WTC11 (cell line): ENCODE measurements around the gene CAMK2D. TPM values are rescaled to one million over a fixed set of nuclear protein-coding genes. Genes with fewer than 3 reads are reported as not detected.

ENCODE experiments used
- ATAC-seq: fragments of 200-7000 bp; cut with Tn5 transposase; 2 replicates; pipeline ENCODE4 v1.10.0; 2021; ENCODE audit warnings: mild to moderate bottlenecking, moderate library complexity
- CTCF ChIA-PET: fragments of 300-600 bp; sonication (Branson Sonifier 250); formaldehyde crosslinking; loops from one replicate; lab custom pipeline; 2021; ENCODE audit warnings: antibody characterized with exemption; lab: Charles Lee
- POLR2A ChIA-PET: fragments of 350-600 bp; sonication (Branson Sonifier 250); formaldehyde crosslinking; loops from one replicate; lab custom pipeline; 2021; ENCODE audit warnings: antibody characterized with exemption; lab: Charles Lee
- DNase-seq: peaks from one replicate; pipeline ENCODE4 v3.0.0; 2021; ENCODE audit warnings: low spot score
- H3K27ac Mint-ChIP-seq: 2 replicates; pipeline ENCODE4 v1.8.0; 2021; ENCODE audit warnings: mixed read lengths
- H3K27me3 Mint-ChIP-seq: 2 replicates; pipeline ENCODE4 v1.8.0; 2021; ENCODE audit warnings: low read depth, mild to moderate bottlenecking, moderate library complexity, mixed read lengths
- H3K36me3 Mint-ChIP-seq: 2 replicates; pipeline ENCODE4 v1.8.0; 2021; ENCODE audit warnings: mixed read lengths
- H3K4me1 Mint-ChIP-seq: 2 replicates; pipeline ENCODE4 v1.8.0; 2022; ENCODE audit warnings: mixed read lengths
- H3K4me3 Mint-ChIP-seq: 2 replicates; pipeline ENCODE4 v1.8.0; 2021; ENCODE audit warnings: mild to moderate bottlenecking, moderate library complexity, mixed read lengths
- H3K9me3 Mint-ChIP-seq: 2 replicates; pipeline ENCODE4 v1.8.0; 2021; ENCODE audit warnings: mixed read lengths
- ATF3 ChIP-seq: sonication (generic); formaldehyde crosslinking; conservative IDR thresholded peaks from 2 replicates; pipeline ENCODE4 v1.8.1; 2022; ENCODE audit warnings: mild to moderate bottlenecking, missing genetic modification reagents
- E2F1 ChIP-seq: sonication (generic); formaldehyde crosslinking; IDR thresholded peaks from 2 replicates; pipeline ENCODE4 v1.8.0; 2022; ENCODE audit warnings: mild to moderate bottlenecking, missing genetic modification reagents
- E2F4 ChIP-seq: sonication (generic); formaldehyde crosslinking; IDR thresholded peaks from 2 replicates; pipeline ENCODE4 v1.8.1; 2022; ENCODE audit warnings: low read depth, mild to moderate bottlenecking, moderate library complexity, missing genetic modification reagents, borderline replicate concordance
- MXD4 ChIP-seq: fragments of 250-450 bp; sonication (Bioruptor Pico); IDR thresholded peaks from 2 replicates; pipeline ENCODE4 v1.8.0; 2021; ENCODE audit warnings: mild to moderate bottlenecking, moderate library complexity, borderline replicate concordance
- MYBL2 ChIP-seq: sonication (generic); formaldehyde crosslinking; IDR thresholded peaks from 2 replicates; pipeline ENCODE4 v1.8.1; 2023; ENCODE audit warnings: mild to moderate bottlenecking, moderate library complexity, missing genetic modification reagents
- NFATC4 ChIP-seq: fragments of 250-450 bp; sonication (Bioruptor Pico); IDR thresholded peaks from 2 replicates; pipeline ENCODE4 v1.9.0; 2021; ENCODE audit warnings: mild to moderate bottlenecking
- NFE2L1 ChIP-seq: sonication (generic); formaldehyde crosslinking; IDR thresholded peaks from 2 replicates; pipeline ENCODE4 v1.8.1; 2023; ENCODE audit warnings: missing genetic modification reagents
- NR2C2 ChIP-seq: sonication (generic); formaldehyde crosslinking; IDR thresholded peaks from 2 replicates; pipeline ENCODE4 v1.8.0; 2022; ENCODE audit warnings: mild to moderate bottlenecking, missing genetic modification reagents
- PRDM15 ChIP-seq: sonication (generic); formaldehyde crosslinking; IDR thresholded peaks from 2 replicates; pipeline ENCODE4 v1.8.0; 2022; ENCODE audit warnings: missing genetic modification reagents
- SMAD3 ChIP-seq: sonication (generic); formaldehyde crosslinking; IDR thresholded peaks from 2 replicates; pipeline ENCODE4 v1.8.0; 2022; ENCODE audit warnings: missing genetic modification reagents, mild to moderate bottlenecking, borderline replicate concordance
- TEAD1 ChIP-seq: sonication (generic); formaldehyde crosslinking; IDR thresholded peaks from 2 replicates; pipeline ENCODE4 v1.8.0; 2022; ENCODE audit warnings: mild to moderate bottlenecking, missing genetic modification reagents
- TP53 ChIP-seq: sonication (generic); formaldehyde crosslinking; IDR thresholded peaks from 2 replicates; pipeline ENCODE4 v1.8.1; 2023; ENCODE audit warnings: mild to moderate bottlenecking, missing genetic modification reagents
- ZNF138 ChIP-seq: sonication (generic); formaldehyde crosslinking; conservative IDR thresholded peaks from 2 replicates; pipeline ENCODE4 v1.8.1; 2022; ENCODE audit warnings: mild to moderate bottlenecking, moderate library complexity, missing genetic modification reagents
- ZNF263 ChIP-seq: sonication (generic); formaldehyde crosslinking; IDR thresholded peaks from 2 replicates; pipeline ENCODE4 v1.8.1; 2022; ENCODE audit warnings: low read depth, mild to moderate bottlenecking, moderate library complexity, missing genetic modification reagents
- ZNF416 ChIP-seq: fragments of 250-450 bp; sonication (Bioruptor Pico); IDR thresholded peaks from 2 replicates; pipeline ENCODE4 v1.9.0; 2021; ENCODE audit warnings: mild to moderate bottlenecking, inconsistent platforms
- ZNF671 ChIP-seq: fragments of 250-450 bp; sonication (Bioruptor Pico); IDR thresholded peaks from 2 replicates; pipeline ENCODE4 v1.8.0; 2021; ENCODE audit warnings: mild to moderate bottlenecking
- total RNA-seq: library from RNA; stranded (reverse); gene quantifications from 3 replicates; pipeline ENCODE4 v1.2.3, GENCODE V29; 2021
- TF ChIP-seq, protein P1 (sequence below): sonication (generic); formaldehyde crosslinking; IDR thresholded peaks from 2 replicates; pipeline ENCODE4 v1.8.0; 2023; ENCODE audit warnings: missing genetic modification reagents
- TF ChIP-seq, protein P2 (sequence below): sonication (generic); formaldehyde crosslinking; IDR thresholded peaks from 2 replicates; pipeline ENCODE4 v1.8.1; 2023; ENCODE audit warnings: mild to moderate bottlenecking, missing genetic modification reagents, borderline replicate concordance
- TF ChIP-seq, protein P3 (sequence below): sonication (generic); formaldehyde crosslinking; IDR thresholded peaks from 2 replicates; pipeline ENCODE4 v1.8.1; 2023; ENCODE audit warnings: mild to moderate bottlenecking, missing genetic modification reagents, moderate library complexity
- TF ChIP-seq, protein P4 (sequence below): sonication (generic); formaldehyde crosslinking; IDR thresholded peaks from 2 replicates; pipeline ENCODE4 v1.8.1; 2022; ENCODE audit warnings: mild to moderate bottlenecking, moderate library complexity, missing genetic modification reagents

CAMK2D gene
- total RNA-seq, 1 experiment from 2014 or later, result 16.5 TPM

GRCh38 chr4:113635739-113636437 is 125.7 kb downstream of the CAMK2D start:
- no peaks in the 10 kb centered on the region for H3K9me3 Mint-ChIP-seq
- no peak for TF ChIP-seq ZNF416
- no peak for TF ChIP-seq NFE2L1
- no peak for TF ChIP-seq NR2C2 (CRISPR knock-in tag)
- TF ChIP-seq SMAD3, result no peak
- TF ChIP-seq, protein P1, sequence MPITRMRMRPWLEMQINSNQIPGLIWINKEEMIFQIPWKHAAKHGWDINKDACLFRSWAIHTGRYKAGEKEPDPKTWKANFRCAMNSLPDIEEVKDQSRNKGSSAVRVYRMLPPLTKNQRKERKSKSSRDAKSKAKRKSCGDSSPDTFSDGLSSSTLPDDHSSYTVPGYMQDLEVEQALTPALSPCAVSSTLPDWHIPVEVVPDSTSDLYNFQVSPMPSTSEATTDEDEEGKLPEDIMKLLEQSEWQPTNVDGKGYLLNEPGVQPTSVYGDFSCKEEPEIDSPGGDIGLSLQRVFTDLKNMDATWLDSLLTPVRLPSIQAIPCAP (CRISPR knock-in tag), result no peak
- TF ChIP-seq, protein P2, sequence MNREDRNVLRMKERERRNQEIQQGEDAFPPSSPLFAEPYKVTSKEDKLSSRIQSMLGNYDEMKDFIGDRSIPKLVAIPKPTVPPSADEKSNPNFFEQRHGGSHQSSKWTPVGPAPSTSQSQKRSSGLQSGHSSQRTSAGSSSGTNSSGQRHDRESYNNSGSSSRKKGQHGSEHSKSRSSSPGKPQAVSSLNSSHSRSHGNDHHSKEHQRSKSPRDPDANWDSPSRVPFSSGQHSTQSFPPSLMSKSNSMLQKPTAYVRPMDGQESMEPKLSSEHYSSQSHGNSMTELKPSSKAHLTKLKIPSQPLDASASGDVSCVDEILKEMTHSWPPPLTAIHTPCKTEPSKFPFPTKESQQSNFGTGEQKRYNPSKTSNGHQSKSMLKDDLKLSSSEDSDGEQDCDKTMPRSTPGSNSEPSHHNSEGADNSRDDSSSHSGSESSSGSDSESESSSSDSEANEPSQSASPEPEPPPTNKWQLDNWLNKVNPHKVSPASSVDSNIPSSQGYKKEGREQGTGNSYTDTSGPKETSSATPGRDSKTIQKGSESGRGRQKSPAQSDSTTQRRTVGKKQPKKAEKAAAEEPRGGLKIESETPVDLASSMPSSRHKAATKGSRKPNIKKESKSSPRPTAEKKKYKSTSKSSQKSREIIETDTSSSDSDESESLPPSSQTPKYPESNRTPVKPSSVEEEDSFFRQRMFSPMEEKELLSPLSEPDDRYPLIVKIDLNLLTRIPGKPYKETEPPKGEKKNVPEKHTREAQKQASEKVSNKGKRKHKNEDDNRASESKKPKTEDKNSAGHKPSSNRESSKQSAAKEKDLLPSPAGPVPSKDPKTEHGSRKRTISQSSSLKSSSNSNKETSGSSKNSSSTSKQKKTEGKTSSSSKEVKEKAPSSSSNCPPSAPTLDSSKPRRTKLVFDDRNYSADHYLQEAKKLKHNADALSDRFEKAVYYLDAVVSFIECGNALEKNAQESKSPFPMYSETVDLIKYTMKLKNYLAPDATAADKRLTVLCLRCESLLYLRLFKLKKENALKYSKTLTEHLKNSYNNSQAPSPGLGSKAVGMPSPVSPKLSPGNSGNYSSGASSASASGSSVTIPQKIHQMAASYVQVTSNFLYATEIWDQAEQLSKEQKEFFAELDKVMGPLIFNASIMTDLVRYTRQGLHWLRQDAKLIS (CRISPR knock-in tag), result no peak
- TF ChIP-seq ZNF138, result no peak
- TF ChIP-seq NFATC4 (CRISPR knock-in tag), result no peak
- TF ChIP-seq, all 79 proteins: peak for 0
- POLR2A ChIA-PET, result no interaction called here
- H3K27me3 Mint-ChIP-seq, result no peaks in the 10 kb centered on the region
- no peak overlapping the region for H3K4me3 Mint-ChIP-seq
- CTCF ChIA-PET, result interaction anchor here (1.0 to 1.9 kb wide), 2 partner anchors 11 to 88 kb away, joined by 3 to 5 read pairs; no protein-coding TSS in a partner anchor
- H3K4me1 Mint-ChIP-seq, result peaks cover 37% of the 10 kb centered on the region
- ATAC-seq (no peak), DNase-seq (no peak)
- no peaks in the 10 kb centered on the region for H3K36me3 Mint-ChIP-seq
- no peak overlapping the region for H3K27ac Mint-ChIP-seq

- H3K36me3 Mint-ChIP-seq, result no peaks in the 10 kb centered on the region
- POLR2A ChIA-PET, result no interaction called here
- no peak overlapping the region for H3K27ac Mint-ChIP-seq
- DNase-seq, result no peak
- H3K9me3 Mint-ChIP-seq, result no peaks in the 10 kb centered on the region
- no peak overlapping the region for H3K4me3 Mint-ChIP-seq
- H3K4me1 Mint-ChIP-seq, result peaks cover 21% of the 10 kb centered on the region
- CTCF ChIA-PET, result interaction anchor here (1.9 kb wide), 1 partner anchor 87 kb away, joined by 5 read pairs; no protein-coding TSS in a partner anchor
- ATAC-seq, result no peak
- H3K27me3 Mint-ChIP-seq, result no peaks in the 10 kb centered on the region
- TF ChIP-seq MYBL2 (CRISPR knock-in tag) (no peak), TEAD1 (CRISPR knock-in tag) (no peak), SMAD3 (no peak), ZNF671 (CRISPR knock-in tag) (no peak), NFE2L1 (no peak), ATF3 (CRISPR knock-in tag) (no peak), MXD4 (no peak), E2F4 (CRISPR knock-in tag) (no peak), TP53 (CRISPR knock-in tag) (no peak), PRDM15 (CRISPR knock-in tag) (no peak), ZNF263 (no peak), E2F1 (no peak), ZNF138 (no peak)
- TF ChIP-seq, protein P3, sequence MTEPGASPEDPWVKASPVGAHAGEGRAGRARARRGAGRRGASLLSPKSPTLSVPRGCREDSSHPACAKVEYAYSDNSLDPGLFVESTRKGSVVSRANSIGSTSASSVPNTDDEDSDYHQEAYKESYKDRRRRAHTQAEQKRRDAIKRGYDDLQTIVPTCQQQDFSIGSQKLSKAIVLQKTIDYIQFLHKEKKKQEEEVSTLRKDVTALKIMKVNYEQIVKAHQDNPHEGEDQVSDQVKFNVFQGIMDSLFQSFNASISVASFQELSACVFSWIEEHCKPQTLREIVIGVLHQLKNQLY (CRISPR knock-in tag), result no peak
- TF ChIP-seq, protein P4, sequence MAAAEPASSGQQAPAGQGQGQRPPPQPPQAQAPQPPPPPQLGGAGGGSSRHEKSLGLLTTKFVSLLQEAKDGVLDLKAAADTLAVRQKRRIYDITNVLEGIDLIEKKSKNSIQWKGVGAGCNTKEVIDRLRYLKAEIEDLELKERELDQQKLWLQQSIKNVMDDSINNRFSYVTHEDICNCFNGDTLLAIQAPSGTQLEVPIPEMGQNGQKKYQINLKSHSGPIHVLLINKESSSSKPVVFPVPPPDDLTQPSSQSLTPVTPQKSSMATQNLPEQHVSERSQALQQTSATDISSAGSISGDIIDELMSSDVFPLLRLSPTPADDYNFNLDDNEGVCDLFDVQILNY, result no peak
Observed at GRCh38 chr4:113634081-113634969, 127.2 kb downstream of the CAMK2D start.
